Mucosa of rectum (tissue), 2 donors: Measurements from ENCODE around the gene KATNIP.

Experiments
- H3K27ac ChIP-seq, 2 donors: one replicate each; pipeline ENCODE4 v1.7.0; 2013; ENCODE audit warnings: inconsistent platforms in 2 of 2, low read depth in 2 of 2, low read length in 2 of 2
- H3K27me3 ChIP-seq, 2 donors: one replicate each; pipeline ENCODE4 v1.7.0; 2013; ENCODE audit warnings: low read length in 2 of 2; ENCODE audit not compliant: control insufficient read depth in 2 of 2, insufficient read depth in 2 of 2
- H3K36me3 ChIP-seq, 2 donors: one replicate each; pipeline ENCODE4 v1.7.0; 2013; ENCODE audit warnings: low read length in 2 of 2; ENCODE audit not compliant: control insufficient read depth in 2 of 2, insufficient read depth in 2 of 2
- H3K4me1 ChIP-seq, 2 donors: one replicate each; pipeline ENCODE4 v1.7.0; 2013; ENCODE audit warnings: low read length in 2 of 2, mild to moderate bottlenecking in 1 of 2; ENCODE audit not compliant: control insufficient read depth in 2 of 2, insufficient read depth in 2 of 2
- H3K4me3 ChIP-seq, 2 donors: one replicate each; pipeline ENCODE4 v1.7.0; 2013; ENCODE audit warnings: low read length in 2 of 2
- H3K9ac ChIP-seq, 2 donors: one replicate each; pipeline ENCODE4 v1.7.0; 2013; ENCODE audit warnings: low read length in 2 of 2, low read depth in 1 of 2, mild to moderate bottlenecking in 1 of 2
- H3K9me3 ChIP-seq, 2 donors: one replicate each; pipeline ENCODE4 v1.7.0; 2013; ENCODE audit warnings: low read length in 2 of 2; ENCODE audit not compliant: control insufficient read depth in 2 of 2
- donor health status: healthy.
- donor health status: Normal muscosa, but diverticular disease.

Gene KATNIP

DNA sequence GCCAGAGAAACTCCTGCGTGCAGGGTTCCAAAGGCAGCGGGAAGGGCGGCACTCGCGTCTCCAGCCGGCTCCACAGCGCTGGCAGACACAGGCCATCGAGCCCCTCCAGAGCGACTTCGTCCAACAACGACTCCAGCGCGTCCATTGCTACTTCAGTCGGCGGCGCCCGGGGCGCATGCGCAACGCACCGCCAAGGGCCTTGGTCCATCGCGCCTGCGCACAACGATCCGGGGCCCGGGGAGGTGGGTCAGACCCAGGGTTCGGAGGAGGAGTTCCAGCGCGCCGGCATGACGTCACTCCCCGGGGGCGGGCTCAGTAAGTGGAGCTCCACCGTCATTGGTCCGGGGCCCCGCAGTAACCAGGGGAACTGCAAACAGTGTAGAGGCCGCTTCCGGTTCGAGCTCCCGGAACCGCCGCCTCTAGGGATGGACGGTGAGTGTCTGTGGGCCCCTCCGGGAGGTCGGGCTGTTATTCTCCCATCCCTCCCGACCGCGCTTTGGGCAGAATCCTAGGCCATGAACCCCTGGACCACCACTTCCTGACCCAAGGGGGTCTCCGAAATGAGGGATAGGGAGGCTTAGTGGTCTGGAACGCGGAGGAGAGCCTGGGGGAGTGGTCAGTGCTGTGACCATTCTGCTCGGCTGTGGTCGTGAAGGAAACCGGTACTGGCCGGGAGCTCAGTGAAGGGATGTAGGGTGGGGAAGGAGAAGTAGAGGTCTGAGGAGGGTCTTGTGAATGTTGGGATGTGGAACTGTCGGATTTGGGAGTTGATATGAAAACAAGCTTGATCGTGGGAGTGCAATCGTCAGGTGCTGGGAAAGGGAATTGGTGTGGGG lies at the start of gene KATNIP, which contains the start of gene GTF3C1:
KATNIP (plus strand) TSS at position 399 of the 836 bp plus-strand sequence; CDS start at position 426, 27 bp downstream.
GTF3C1 (minus strand) TSS at position 168 of the 836 bp plus-strand sequence; CDS start at position 145, 23 bp downstream.
- Histone ChIP-seq H3K9me3 (no peaks in the 10 kb centered on the region), H3K27me3 (no peaks in the 10 kb centered on the region), H3K4me3 (peak within 1 kb of the TSS; percentile 99 to 100), H3K4me1 (peaks cover 18 to 30% of the 10 kb centered on the region in 2 donors), H3K27ac (peak within 1 kb of the TSS; percentile 69 to 79), H3K9ac (peak within 1 kb of the TSS; percentile 88 to 92), H3K36me3 (peaks cover 0 to 4% of the 10 kb centered on the region in 2 donors)

GRCh38 chr16:27500801-27501200 lies 49.1 kb upstream of the KATNIP start:
- H3K9me3 ChIP-seq, result no peaks in the 10 kb centered on the region
- no peaks in the 10 kb centered on the region for H3K4me1 ChIP-seq
- no peaks in the 10 kb centered on the region for H3K27me3 ChIP-seq
- no peak overlapping the region for H3K4me3 ChIP-seq
- no peak overlapping the region for H3K27ac ChIP-seq
- H3K36me3 ChIP-seq, result peaks cover 81 to 93% of the 10 kb centered on the region in 2 donors
- H3K9ac ChIP-seq, result no peak overlapping the region

- Histone ChIP-seq H3K9ac (no peak overlapping the region), H3K27ac (no peak overlapping the region), H3K9me3 (no peaks in the 10 kb centered on the region), H3K4me1 (no peaks in the 10 kb centered on the region), H3K27me3 (no peaks in the 10 kb centered on the region), H3K36me3 (peaks cover 86 to 94% of the 10 kb centered on the region in 2 donors), H3K4me3 (no peak overlapping the region)
These were observed 46.3 kb upstream of the KATNIP start for GRCh38 chr16:27503662-27504061.

- Histone ChIP-seq H3K27ac (no peak overlapping the region), H3K9me3 (no peaks in the 10 kb centered on the region), H3K4me1 (no peaks in the 10 kb centered on the region), H3K9ac (no peak overlapping the region), H3K4me3 (no peak overlapping the region), H3K27me3 (no peaks in the 10 kb centered on the region), H3K36me3 (peaks cover 78 to 86% of the 10 kb centered on the region in 2 donors)
These were observed 44.4 kb upstream of the KATNIP start for GRCh38 chr16:27505297-27506236.

DNA sequence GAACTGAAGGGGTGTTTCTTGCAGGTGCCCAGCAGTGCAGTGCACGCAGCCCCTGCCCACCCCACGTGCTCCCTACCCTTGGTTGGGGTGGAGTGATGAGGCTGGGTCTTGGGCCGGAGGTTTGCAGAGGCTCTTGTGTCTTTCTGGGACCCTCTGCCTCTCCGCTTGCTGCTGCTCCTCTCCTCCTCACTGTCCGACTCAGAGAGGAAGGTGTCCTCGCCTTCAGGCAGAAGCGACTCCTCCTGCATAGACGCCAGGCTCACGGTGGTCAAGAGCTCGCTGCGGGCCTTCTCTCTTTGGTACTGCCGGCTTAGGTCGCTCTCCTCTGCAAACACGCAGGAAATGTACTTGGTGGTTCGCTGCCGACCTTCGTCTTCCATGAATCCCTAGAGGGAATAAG lies 43.2 kb upstream of the KATNIP start:
- Histone ChIP-seq H3K4me3 (no peak overlapping the region), H3K36me3 (peaks cover 74 to 87% of the 10 kb centered on the region in 2 donors), H3K27me3 (no peaks in the 10 kb centered on the region), H3K4me1 (no peaks in the 10 kb centered on the region), H3K27ac (no peak overlapping the region), H3K9me3 (no peaks in the 10 kb centered on the region), H3K9ac (no peak overlapping the region)

DNA sequence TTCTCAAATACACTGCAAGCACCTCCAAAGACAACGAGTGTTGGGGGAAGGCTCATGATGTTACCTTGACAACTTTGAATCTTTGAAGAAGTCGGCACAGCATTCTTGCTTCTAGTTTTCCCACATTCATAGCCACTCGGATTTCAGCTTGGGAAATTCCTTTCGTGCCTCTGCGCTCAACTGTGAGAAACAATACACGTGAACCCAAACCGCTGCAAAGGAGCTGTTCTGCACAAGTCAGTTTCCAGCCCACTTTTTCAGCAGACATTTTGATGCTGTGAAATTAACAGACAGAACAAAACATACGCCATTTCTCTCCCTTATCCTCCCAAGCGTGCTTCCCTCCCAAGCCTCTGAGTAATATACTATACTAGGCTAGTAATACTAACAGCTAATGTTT lies 41.5 kb upstream of the KATNIP start:
- Histone ChIP-seq H3K4me1 (no peaks in the 10 kb centered on the region), H3K27ac (no peak overlapping the region), H3K36me3 (peaks cover 70 to 79% of the 10 kb centered on the region in 2 donors), H3K9me3 (no peaks in the 10 kb centered on the region), H3K4me3 (no peak overlapping the region), H3K9ac (no peak overlapping the region), H3K27me3 (no peaks in the 10 kb centered on the region)

GRCh38 chr16:27511657-27512448 lies 38.1 kb upstream of the KATNIP start:
- Histone ChIP-seq H3K4me3 (no peak overlapping the region), H3K9me3 (no peaks in the 10 kb centered on the region), H3K27me3 (no peaks in the 10 kb centered on the region), H3K36me3 (peaks cover 46 to 48% of the 10 kb centered on the region in 2 donors), H3K4me1 (no peaks in the 10 kb centered on the region), H3K9ac (no peak overlapping the region), H3K27ac (no peak overlapping the region)

- Histone ChIP-seq H3K27ac (no peak overlapping the region), H3K9me3 (no peaks in the 10 kb centered on the region), H3K9ac (no peak overlapping the region), H3K27me3 (no peaks in the 10 kb centered on the region), H3K4me3 (no peak overlapping the region), H3K4me1 (no peaks in the 10 kb centered on the region), H3K36me3 (peaks cover 30 to 38% of the 10 kb centered on the region in 2 donors)
These were observed 35.1 kb upstream of the KATNIP start for GRCh38 chr16:27514806-27515205.

GRCh38 chr16:27515874-27516353 lies 34.0 kb upstream of the KATNIP start:
- Histone ChIP-seq H3K9ac (no peak overlapping the region), H3K4me3 (no peak overlapping the region), H3K4me1 (no peaks in the 10 kb centered on the region), H3K27me3 (no peaks in the 10 kb centered on the region), H3K27ac (no peak overlapping the region), H3K9me3 (no peaks in the 10 kb centered on the region), H3K36me3 (peaks cover 28 to 34% of the 10 kb centered on the region in 2 donors)
